Measurements from ENCODE around the gene FAM161B. TPM values are rescaled to one million over a fixed set of nuclear protein-coding genes. Genes with fewer than 3 reads are reported as not detected.

FAM161B gene
- polyA plus RNA-seq (2011; rRNA removed) (2.5 and 2.6 TPM in 2 replicates), polyA minus RNA-seq (2011; rRNA and poly(A)+ RNA removed) (1.3 and 1.8 TPM in 2 replicates)

DNA sequence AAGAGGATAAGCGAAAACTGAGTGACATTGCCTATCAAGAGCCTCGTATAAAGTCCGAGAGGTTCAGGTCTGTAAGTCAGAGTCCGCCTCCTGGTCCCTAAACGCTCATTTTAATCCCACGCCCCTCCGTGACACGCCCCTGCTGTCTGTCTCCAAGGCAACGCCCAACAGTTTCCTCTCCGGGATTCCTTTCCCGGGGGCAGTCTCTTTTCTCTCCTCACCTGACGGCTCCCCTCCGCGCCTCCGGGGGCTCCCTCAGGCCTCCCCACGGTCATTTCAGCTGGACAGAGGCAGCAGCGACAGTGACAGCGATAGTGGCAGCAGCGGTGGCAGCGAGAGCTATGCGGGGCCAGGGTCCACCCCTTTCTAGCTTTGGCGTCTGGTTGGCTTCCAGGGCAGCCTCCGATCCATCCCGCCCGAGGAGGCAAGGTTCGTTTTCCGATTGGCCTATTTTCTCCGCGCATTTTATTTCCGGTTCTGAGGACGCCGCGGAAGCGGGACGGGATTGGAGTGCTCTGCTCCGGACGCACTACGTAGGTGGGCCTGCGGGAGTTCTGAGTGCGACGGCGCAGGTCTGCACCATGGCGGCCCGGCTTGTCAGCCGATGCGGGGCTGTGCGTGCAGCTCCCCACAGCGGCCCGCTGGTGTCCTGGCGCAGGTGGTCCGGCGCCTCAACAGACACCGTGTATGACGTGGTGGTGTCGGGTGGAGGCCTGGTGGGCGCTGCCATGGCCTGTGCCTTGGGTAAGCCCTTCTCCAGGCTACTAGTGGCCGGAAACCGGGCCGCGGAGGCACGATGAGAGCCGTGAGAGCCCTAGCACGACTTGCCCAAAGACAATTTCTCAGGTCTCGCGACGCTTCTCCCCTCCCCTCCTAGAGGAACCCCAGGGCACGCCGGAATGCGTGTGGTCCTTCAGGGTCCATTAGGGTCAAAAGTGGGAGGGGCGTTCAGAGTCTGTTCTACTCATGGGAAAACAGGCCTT lies at the start of gene FAM161B, which contains the start of gene COQ6:
Gene FAM161B, minus strand, starts transcription at position 343 of the 983 bp plus-strand sequence. Its CDS starts 68 bp downstream, at position 275.
Gene COQ6, plus strand, starts transcription at position 551 of the 983 bp plus-strand sequence. Its CDS starts 31 bp downstream, at position 582.
- H3K36me3 ChIP-seq (ENCODE audit: control insufficient read depth, insufficient read depth, low read length) = peaks cover 6% of the 10 kb centered on the region
- TF ChIP-seq, protein P1, sequence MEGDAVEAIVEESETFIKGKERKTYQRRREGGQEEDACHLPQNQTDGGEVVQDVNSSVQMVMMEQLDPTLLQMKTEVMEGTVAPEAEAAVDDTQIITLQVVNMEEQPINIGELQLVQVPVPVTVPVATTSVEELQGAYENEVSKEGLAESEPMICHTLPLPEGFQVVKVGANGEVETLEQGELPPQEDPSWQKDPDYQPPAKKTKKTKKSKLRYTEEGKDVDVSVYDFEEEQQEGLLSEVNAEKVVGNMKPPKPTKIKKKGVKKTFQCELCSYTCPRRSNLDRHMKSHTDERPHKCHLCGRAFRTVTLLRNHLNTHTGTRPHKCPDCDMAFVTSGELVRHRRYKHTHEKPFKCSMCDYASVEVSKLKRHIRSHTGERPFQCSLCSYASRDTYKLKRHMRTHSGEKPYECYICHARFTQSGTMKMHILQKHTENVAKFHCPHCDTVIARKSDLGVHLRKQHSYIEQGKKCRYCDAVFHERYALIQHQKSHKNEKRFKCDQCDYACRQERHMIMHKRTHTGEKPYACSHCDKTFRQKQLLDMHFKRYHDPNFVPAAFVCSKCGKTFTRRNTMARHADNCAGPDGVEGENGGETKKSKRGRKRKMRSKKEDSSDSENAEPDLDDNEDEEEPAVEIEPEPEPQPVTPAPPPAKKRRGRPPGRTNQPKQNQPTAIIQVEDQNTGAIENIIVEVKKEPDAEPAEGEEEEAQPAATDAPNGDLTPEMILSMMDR (IDR thresholded peaks at IDR 0.05; ENCODE audit: insufficient read depth, low read depth, low read length) = no peak
- POLR2A ChIA-PET = interaction anchor here (0.5 to 0.6 kb wide), 2 partner anchors 16 to 28 kb away, joined by 3 read pairs; no protein-coding TSS in a partner anchor
- peak within 1 kb of the TSS; percentile 80 for H3K4me3 ChIP-seq (ENCODE audit: low read depth, low read length)
- peak; percentile 85 for DNase-seq (ENCODE audit: low read depth)
- no peaks in the 10 kb centered on the region for H3K27me3 ChIP-seq (ENCODE audit: control insufficient read depth, insufficient read depth, low read length)
- CTCF ChIA-PET = no interaction called here

GRCh38 chr14:73998726-73999125 lies 48.8 kb upstream of the FAM161B start:
- Histone ChIP-seq H3K36me3 (ENCODE audit: control insufficient read depth, insufficient read depth, low read length) (peaks cover 3% of the 10 kb centered on the region; the same call in 1 of the 2 replicates), H3K4me3 (ENCODE audit: low read depth, low read length) (no peak overlapping the region), H3K27me3 (ENCODE audit: control insufficient read depth, insufficient read depth, low read length) (no peaks in the 10 kb centered on the region)
- TF ChIP-seq, protein P1 (IDR thresholded peaks at IDR 0.05; ENCODE audit: insufficient read depth, low read depth, low read length) = no peak
- CTCF ChIA-PET = interaction anchor here (1.2 kb wide), 1 partner anchor 12 kb away, joined by 3 read pairs; no protein-coding TSS in a partner anchor
- DNase-seq (ENCODE audit: low read depth) = no peak
- POLR2A ChIA-PET = no interaction called here

DNA sequence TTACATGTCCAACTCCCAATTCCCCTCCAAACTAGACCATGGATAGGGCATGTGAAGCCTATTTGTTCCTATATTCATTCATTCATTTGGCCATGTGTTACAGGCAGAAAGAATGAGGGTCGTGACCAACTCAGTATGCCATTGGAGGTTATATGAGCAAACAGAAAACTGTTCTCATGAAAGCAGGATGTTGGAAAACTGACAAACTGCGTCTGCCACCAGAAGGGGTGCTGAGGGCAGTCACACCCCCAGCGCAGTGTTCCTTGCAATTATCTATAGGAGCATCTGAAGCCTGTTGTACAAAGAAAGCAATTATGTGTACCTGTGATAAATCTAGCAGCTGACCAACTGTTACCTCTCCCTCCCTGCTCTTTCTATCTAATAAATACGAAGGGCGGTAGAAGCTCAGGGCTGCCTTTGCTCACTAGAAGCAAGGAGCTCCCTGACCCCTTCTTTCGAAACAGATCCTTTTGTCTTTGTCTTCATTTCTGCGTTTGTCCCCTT lies 48.1 kb upstream of the FAM161B start:
- Histone ChIP-seq H3K36me3 (ENCODE audit: control insufficient read depth, insufficient read depth, low read length) (peaks cover 3% of the 10 kb centered on the region; the same call in 1 of the 2 replicates), H3K4me3 (ENCODE audit: low read depth, low read length) (no peak overlapping the region), H3K27me3 (ENCODE audit: control insufficient read depth, insufficient read depth, low read length) (no peaks in the 10 kb centered on the region)
- CTCF ChIA-PET = interaction anchor here (1.2 kb wide), 1 partner anchor 13 kb away, joined by 3 read pairs; no protein-coding TSS in a partner anchor
- no peak for DNase-seq (ENCODE audit: low read depth)
- POLR2A ChIA-PET = no interaction called here
- TF ChIP-seq, protein P1 (IDR thresholded peaks at IDR 0.05; ENCODE audit: insufficient read depth, low read depth, low read length) = no peak

GRCh38 chr14:73997108-73997943 lies 47.4 kb upstream of the FAM161B start:
- POLR2A ChIA-PET = no interaction called here
- TF ChIP-seq, protein P1 (IDR thresholded peaks at IDR 0.05; ENCODE audit: insufficient read depth, low read depth, low read length) = no peak

More at GRCh38 chr14:73997108-73997943, 47.4 kb upstream of the FAM161B start:
- H3K4me3 ChIP-seq (ENCODE audit: low read depth, low read length) = no peak overlapping the region
- peaks cover 3% of the 10 kb centered on the region; the same call in 1 of the 2 replicates for H3K36me3 ChIP-seq (ENCODE audit: control insufficient read depth, insufficient read depth, low read length)
- H3K27me3 ChIP-seq (ENCODE audit: control insufficient read depth, insufficient read depth, low read length) = no peaks in the 10 kb centered on the region
- CTCF ChIA-PET = no interaction called here
- DNase-seq (ENCODE audit: low read depth) = no peak
